NCI-H2107 treated with DMSO at 0.1 percent for 48 hours (cell line): ENCODE data around the gene BTN2A1.
"Not testable (repeated sequence)": the region's sequence is repeated elsewhere in the genome, so short reads cannot be mapped to it uniquely, and the experiment has no call there.

ENCODE experiments used
- DNase-seq: peaks from one replicate; lab custom pipeline; 2025; ENCODE audit not compliant: unreplicated experiment; lab: John Stamatoyannopoulos, UW

The BTN2A1 gene

DNA sequence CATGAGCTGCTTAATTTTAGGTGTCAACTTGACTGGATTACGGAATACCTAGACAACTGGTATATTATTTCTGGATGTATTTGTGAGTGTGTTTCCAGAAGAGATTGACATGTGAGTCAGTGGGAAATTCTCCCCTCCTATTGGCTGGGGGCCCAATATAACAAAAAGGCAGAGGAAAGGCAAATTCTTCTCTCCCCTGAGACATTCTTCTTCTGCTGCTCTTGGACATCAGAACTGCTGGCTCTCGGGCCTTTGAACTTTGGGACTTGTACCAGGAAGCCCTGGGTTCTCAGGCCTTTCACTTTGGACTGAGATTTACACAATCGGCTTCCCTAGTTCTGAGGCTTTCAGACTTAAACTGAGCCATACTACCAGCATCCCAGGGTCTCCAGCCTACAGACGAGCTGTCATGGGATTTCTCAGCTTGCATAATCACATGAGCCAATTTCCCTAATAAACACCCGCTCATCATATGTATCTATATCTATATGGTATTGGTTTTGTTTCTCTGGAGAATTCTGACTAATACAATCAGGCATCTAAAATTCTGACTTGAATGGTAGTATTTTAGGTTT, 25.0 kb upstream of the BTN2A1 start:
- no peak for DNase-seq

DNA sequence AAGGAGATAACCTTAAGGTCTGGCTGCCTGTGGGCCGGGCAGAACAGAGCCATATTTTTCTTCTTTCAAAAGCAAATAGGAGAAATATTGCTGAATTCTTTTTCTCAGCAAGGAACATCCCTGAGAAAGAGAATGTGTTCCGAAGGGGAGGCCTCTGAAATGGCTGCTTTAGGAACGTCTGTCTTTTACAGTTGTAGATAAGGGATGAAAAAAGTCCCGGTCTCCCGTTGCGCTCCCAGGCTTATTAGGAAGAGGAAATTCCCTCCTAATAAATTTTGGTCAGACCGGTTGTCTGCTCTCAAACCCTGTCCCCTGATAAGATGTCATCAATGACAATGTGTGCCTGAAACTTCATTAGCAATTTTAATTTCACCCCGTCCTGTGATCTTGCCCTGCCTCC, 24.1 kb upstream of the BTN2A1 start:
- DNase-seq: not testable (repeated sequence)

DNA sequence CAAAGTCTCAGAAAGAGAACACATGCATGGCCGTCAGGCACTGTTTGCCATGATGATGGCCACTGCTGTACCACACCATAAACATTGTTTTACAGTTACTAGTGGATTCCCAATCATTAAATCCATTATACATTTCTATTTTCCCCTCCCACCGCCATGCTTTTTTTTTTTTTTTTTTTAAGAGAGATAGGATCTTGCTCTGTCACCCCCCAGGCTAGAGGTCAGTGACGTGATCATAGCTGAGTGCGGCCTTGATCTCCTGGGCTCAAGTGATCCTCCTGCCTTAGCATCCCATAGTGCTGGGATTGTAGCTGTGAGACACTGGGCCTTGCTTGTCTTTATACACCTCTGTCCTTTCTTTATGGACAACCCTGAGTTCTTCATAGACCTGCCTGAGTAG, 21.7 kb upstream of the BTN2A1 start:
- DNase-seq: no peak

DNA sequence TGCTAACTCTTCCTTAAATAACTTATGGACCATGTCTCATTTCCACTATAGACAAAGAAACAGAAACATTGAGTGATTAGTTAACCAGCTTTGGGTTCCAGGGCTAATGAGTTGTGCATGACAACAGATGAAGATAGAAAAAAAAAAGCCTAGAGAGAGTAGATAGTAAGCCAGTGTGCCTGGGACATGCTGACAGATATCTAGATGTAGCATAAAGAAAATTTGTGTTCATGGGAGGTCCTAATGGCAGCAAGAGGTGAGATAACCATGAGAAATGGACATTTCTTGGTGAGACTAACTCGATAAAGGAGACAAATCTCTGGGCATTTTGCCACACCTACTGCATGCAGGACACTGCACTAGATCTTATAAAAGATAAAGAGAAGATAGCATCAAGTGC, 20.2 kb upstream of the BTN2A1 start:
- DNase-seq: no peak

DNA sequence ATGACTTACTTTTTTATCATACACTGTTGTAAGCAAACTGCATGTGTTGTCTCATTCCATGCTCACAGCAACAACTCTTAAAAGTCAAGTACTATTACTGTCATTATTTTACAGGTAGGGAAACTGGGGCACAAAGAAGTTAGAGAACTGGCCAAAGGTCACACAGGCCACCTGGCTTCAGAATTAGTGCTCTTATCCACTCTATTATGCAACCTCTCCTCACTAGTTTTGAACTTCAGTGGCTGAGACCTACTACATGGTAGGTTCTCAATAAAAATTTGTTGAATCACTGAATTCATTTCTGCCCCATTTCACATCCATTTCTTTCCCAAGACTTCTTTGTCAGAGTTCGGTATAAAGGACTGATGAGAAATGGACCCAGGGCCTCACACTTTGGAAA, 19.8 kb upstream of the BTN2A1 start:
- DNase-seq: no peak

DNA sequence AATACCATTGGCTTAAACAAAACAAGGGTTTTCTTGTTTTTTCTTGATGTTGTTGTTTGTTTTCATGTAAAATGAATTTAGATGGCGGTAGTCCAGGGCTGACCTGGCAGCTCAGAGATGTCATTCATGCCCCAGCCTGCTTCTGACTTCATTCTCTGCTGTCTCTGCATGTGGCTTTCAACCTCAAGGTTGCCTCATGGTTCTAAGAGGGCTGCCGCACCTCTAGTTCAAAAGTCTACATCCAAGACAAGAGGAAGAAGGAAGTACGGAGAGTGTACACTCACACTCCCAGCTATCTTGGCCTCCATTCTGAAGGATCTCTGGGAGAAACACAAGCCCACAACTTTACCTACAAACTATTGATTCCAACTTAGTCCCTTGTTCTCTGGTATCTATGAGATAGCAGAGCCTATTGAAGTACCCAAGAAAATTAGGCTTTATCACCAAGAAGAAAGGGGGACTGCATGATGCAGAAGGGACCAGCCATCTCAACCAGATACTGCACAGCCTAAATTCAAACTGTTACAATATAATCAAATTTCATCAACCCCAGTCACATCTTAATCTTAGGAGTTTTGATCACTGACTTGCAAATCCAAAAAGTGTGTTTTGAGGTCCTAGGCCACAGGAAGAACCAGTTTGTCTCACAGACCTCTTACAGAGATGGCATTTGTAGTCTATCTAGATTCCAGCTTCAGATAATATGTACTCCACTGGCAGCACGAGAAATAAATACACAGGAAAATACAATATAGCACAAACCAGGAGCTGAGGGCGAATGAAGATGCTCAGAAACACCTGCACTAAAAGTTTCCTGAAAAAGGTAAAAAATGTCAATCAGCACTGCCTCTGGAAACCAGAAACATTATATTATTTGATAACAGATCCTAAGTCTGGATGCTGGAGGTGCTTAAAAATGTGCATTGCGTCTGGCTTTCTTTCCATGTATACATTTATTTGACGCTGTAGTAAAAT, 18.3 kb upstream of the BTN2A1 start:
- no peak for DNase-seq

DNA sequence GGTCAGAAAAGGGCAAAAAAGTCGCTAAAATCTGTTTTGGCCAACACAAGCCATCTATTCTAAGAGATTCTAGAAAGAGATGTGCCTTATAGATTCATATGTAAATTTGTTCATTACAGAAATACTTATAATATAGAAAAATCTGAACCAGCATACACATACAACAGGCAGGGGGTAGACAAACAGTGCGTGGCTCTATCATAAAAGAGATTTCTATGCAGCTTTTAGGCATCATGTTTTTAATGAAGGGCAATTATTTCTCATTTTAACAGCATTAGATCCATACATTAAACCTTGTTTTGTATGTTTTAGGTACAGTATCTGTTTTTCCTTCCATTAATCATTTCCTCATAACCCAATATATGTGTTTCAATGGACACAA, 16.8 kb upstream of the BTN2A1 start:
- no peak for DNase-seq

DNA sequence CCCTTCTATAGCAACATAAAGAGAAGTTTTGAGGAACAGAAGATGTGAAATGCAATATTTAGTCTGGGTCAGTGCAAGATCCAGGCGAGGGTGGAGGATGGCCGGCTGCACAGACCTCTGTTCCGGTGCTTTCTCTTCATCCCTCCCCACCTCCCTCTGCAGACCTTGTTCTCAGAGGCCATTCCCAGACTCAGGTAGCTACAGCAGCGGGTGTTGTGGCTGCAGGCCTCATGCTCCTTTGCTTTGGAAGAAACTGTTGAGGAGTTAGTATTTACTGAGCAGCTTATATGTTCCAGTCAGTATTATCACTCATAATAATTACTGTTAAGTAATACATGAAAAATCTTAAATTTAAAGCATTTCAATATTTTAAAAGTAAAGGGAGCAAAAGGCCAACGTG, 15.8 kb upstream of the BTN2A1 start:
- no peak for DNase-seq

DNA sequence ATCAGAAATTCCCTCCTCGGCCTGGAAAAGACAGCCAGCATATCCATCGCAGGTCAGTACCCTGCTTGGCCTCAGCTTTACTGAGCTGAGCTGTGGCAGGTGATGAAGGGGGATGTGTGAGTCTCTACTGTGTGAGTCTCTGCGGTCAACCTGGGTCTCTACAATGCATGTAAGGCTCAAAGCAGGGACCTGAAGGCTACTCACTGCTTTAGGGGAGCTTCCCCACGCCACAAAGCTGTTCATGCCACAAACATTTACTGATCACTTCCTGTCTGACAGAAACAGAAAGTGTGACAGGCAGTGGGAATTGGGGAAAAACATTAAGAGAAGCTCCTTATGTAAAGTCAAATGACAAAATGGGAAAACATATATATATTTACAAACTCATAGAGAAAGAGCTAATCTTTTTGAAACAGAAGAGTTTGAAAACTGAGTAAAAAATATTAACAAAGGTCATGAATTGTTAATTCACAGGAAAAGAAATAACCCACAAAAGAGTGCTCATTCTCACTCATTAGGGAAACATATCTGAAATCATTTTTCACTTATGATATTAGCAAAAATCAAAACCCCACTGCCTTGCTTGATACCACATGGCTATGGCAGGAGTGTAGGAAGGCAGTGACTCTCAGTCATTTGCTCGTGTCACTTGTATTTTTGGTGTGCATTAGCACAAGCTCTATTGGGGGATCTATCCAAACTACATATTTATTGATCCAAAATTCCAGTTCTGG, 11.7 kb upstream of the BTN2A1 start:
- no peak for DNase-seq

DNA sequence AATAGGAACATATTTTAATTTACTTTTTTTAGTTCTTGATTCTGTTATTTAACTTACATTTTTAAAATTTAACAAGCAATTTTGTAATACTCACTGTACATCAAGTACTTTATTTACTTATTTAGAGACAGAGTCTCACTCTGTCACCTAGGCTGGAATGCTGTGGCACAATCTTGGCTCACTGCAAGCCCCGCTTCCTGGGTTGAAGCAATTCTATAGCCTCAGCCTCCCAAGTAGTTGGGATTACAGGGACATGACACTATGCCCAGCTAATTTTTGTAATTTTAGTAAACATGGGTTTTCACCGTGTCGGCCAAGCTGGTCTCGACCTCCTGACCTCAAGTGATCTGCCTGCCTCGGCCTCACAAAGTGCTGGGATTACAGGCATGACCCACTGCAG, 10.5 kb upstream of the BTN2A1 start:
- no peak for DNase-seq

DNA sequence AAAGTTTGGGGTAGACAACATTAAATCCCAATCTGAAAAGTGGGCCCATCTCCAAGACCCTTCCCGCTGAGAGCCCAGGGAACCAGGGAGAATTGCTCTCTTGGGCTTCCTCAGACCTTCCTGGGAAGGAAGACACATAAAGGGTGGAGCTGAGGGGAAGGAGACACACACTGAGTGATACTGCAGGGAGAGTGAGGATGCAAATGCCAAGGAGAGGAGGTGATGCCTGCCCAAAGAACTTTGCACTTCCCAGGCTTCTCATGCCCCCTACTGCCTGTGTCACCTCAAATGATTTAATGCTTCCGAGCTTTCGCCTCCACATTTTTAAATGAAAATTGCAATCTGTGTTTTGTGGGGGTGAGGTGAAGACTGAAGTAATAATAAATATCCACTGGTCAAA, 7.5 kb upstream of the BTN2A1 start:
- DNase-seq: no peak

DNA sequence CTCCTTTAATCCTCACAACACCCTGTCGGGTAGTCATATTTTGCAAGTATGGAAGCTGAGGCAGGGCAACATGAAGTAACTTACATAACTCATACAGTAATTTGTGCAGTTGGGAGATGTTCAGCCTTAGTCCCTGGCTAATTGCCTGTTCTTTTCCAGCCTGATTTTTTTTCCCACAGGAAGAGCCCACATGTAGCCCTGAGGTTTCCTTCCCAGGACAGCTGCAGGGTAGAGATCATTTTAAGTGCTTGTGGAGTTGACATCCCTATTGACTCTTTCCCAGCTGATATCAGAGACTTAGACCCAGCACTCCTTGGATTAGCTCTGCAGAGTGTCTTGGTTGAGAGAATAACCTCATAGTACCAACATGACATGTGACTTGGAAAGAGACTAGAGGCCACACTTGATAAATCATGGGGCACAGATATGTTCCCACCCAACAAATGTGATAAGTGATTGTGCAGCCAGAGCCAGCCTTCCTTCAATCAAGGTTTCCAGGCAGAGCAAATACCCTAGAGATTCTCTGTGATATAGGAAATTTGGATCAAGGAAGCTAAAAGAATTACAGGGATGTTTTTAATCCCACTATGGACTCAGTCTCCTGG, 5.0 kb upstream of the BTN2A1 start:
- DNase-seq: no peak

DNA sequence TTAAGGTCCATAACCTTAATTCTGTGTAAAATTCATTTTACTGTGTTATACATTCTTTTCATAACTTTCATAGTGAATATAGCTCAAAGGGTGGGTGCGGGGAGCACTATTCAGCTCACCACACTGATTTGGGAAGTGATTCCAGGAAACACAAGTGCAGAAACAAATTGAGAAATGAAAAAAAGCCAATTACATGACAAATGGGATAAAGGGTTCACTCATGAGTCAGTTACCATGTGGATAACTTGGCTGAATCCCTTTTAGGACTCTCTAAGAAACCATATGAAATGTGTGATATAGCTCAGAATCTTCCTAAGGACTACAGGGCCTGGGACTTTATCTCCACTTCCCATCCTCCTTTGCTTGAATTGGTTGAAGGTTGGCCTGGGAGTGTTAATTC, 3.1 kb upstream of the BTN2A1 start:
- DNase-seq: no peak

DNA sequence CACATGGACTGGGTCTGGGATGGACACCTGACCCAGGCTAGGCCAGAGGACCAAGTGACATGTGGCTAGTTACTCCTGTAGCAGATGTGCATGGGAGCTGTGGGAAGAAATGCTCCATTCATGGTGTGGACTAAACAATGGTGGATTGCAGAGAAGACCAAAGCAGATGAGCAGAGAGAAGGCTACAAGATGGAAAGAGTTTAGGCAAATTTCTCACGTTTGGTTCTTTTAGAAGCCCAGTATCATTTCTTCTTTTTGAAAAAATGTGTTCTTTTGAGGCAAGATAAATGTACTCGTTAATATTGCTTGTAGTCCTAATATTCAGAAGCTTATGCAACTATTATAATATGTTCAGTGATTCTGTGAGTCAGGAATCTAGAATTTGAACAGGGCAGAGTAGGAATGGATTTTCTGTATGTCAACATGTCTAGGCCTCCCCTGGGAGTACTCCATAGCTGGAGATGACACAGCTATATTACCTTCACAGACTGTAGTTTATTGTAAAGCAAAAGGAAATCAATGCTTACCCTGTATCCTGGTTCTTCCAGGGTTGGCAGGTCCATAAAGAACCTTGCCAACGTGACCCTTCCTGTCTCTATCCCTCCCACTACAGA, 2.3 kb upstream of the BTN2A1 start:
- DNase-seq: no peak

DNA sequence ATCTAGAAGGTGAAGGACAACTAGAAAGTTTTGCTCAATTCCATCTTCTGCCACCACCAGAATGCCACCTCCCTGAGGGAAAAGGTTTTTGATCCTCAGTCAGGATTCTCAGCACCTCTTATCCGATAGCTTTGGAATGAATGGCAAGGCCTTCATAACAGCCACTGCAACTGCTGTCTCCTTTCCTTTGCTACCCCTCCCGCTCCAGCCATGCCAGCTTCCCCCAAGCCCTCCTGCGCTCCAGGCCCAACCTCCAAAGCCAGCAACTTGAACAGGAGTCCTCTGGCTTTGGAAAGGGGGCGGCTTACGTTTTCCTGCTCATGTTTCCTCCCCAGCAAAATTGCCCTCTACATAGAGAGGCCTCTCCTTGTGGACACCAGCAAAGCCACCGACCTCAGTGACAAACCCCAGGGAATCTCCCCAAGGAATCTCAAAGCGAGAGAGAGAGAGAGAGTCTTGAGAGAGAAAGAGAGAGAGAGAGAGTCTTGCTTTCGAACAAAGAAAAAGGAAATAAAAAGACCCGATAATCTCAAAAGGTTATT, 420 bp upstream of the BTN2A1 start:
- DNase-seq: no peak

DNA sequence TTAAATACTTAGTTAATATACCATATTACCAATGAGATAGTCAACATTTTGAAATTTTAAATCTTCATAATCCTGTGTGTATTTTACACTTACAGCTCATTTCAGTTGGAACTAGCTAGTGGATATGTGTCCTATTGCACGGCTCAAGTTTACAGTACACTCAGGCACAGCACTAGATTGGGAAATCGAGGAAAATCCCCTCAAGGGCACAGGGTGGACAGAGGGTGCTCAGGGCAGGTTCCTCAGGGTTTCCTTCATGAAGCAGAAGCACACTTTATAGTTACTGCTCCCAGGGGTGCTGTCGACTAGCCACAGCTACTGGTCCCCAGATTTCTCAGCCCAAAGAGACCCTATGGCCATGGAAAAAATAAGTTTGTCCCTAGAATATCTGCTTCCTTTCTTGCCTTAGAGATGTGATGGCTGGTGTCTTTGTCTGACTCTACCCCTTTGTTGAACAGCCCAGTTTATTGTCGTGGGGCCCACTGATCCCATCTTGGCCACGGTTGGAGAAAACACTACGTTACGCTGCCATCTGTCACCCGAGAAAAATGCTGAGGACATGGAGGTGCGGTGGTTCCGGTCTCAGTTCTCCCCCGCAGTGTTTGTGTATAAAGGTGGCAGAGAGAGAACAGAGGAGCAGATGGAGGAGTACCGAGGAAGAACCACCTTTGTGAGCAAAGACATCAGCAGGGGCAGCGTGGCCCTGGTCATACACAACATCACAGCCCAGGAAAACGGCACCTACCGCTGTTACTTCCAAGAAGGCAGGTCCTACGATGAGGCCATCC, 1.5 kb downstream of the BTN2A1 start:
- no peak for DNase-seq

DNA sequence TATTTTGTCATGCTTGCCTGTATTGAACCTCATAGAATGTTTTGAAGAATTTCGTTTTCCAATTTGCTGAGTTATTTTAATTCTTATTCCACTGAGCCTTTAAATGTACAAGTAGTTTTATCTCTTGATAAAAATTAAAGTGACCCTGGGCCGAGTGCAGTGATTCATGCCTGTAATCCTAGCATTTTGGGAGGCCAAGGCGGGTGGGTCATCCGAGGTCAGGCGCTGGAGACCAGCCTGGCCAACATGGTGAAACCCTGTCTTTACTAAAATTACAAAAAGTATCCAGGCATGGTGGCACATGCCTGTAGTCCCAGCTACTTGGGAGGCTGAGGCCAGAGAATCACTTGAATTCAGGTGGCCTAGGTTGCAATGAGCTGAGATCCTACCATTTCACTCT, 3.6 kb downstream of the BTN2A1 start:
- not testable (repeated sequence) for DNase-seq

DNA sequence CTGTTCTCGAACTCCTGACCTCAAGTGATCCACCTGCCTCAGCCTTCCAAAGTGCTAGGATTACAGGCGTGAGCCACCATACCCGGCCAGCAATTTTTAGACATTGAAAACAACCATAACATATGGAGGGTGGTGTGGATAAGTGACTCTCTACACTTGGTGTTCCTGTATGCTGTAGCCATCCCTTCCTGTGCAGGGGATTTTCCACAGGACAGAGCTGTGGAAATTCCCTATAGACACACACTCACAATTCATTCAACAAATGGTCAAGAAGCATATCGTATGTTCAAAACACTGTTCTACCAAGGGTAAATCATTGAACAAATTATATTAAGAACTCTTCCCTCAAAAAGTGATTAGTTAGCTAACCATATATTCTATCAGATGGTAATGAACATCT, 6.3 kb downstream of the BTN2A1 start:
- DNase-seq: no peak

DNA sequence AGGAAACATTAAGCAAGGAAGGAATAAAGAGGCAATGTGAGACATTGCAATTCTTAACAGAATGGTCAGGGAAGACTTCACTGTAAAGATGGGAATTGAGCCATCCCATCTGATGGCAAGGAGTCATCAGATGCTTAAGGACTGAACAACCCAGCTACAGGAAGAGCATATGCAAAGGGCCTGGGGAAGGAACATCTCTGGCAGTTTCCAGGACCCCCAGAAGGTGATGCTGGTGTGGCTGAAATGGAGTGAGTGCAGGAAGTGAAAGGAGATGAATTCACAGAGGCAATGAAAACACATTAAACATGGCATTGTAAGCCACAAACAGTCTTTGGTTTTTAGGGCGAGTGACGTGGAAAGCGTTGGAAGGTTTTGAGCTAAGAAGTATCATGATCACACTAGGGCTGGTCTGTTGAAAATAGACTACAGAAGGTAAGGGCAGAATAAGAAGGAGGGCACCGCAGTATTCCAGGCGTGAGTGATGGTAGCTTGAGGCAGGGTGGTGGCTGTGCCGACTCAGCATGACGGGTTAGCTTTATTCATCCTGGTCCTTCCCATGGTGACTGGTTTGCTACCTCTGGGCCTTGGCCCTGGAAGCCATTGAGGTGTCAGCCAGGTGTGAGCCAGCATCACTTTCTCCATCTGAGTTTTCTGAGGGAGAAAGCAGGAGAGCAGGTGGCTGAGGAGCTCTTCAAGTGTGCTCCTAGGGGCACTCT, 6.8 kb downstream of the BTN2A1 start:
- no peak for DNase-seq
